Measurements from ENCODE around the gene CCDC33. TPM values are rescaled to one million over a fixed set of nuclear protein-coding genes. Genes with fewer than 3 reads are reported as not detected.
A peak's percentile ranks its signal among the peaks of the same experiment; 100 is the strongest.

CCDC33 gene
- total RNA-seq, 2 experiments from 2014 or later: 0.17 TPM; not detected in 1

DNA sequence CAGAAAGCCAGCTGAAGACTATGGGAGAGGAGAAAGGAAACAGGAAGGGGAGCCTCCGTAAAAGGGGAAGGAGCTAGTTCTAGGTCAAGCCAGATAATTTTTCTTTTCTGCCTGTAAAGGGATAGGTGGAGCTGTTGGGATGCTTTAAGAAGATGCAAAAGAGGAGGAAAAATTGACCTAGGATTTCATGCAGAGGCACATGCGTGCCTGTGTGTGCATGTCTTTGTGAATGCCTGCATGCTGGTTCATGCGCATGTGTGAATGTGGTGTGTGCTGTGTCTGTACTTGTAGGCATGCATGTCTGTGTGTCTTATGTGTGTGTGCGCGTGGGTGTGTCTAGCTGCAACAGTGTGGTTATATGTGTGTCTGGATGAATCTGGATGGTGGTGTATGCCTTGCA is 27.3 kb downstream of the CCDC33 start:
- DNase-seq: no peak
- H3K9me3 Mint-ChIP-seq: no peaks in the 10 kb centered on the region
- H3K27me3 Mint-ChIP-seq: peaks cover 9% of the 10 kb centered on the region
- no peak overlapping the region for H3K4me3 Mint-ChIP-seq
- no peak overlapping the region for H3K27ac Mint-ChIP-seq
- no peaks in the 10 kb centered on the region for H3K36me3 Mint-ChIP-seq
- POLR2A ChIA-PET: no interaction called here
- H3K4me1 Mint-ChIP-seq: no peaks in the 10 kb centered on the region
- ATAC-seq (ENCODE audit: low read depth): no peak

DNA sequence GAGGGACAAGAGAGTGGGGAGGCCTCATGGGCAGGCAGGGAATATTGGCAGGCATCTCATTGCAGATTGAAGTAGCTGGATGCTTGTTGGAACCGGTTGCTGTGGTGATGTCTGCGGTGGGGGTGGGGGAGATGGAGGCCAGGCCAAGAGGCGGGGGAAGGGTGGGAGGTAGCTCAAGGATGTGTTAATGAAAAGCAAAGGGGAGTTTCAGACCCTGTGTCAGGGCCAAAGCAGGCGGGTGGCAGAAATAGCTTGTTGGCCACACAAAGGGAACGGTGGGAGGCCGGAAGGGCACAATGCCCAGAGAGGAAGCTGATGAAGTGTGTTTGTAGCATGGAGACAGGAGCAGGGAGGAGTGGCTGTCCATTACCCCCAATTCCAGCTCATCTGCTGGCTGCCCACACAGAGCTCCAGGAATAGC is 28.0 kb downstream of the CCDC33 start:
- ATAC-seq (ENCODE audit: low read depth) (no peak), DNase-seq (no peak)
- POLR2A ChIA-PET: no interaction called here
- H3K4me3 Mint-ChIP-seq: no peak overlapping the region
- H3K36me3 Mint-ChIP-seq: no peaks in the 10 kb centered on the region
- no peaks in the 10 kb centered on the region for H3K9me3 Mint-ChIP-seq
- no peaks in the 10 kb centered on the region for H3K4me1 Mint-ChIP-seq
- H3K27ac Mint-ChIP-seq: no peak overlapping the region
- peaks cover 6% of the 10 kb centered on the region for H3K27me3 Mint-ChIP-seq

DNA sequence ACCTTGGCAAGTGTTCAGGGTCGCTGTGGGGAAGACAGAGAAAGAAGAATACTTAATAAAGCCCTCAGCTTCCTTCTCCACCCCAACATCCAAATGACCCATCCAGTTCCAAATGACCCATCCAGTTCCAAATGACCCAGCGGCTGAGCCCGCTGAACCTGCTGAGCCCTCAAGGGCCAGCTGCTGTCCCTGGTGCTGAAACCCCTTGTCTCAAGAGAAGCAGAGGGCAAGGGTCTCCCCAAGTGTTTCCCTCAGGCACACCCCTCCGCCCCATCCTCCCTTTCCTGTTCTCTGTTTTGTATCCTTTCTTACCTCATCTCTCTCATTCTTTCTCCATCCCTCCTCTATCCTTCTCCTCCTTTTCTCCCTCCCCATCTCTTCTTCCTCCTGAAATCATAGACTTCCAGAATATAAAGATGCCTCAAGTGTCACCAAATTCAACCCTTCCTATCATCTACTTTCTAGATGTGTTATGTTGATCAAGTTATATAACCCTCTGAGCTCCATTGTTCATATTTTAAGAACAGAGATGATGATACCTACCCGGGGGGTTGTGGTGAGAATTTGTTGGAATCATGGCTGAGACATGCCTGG is 29.0 kb downstream of the CCDC33 start:
- no peak for ATAC-seq (ENCODE audit: low read depth)
- POLR2A ChIA-PET: no interaction called here
- Mint-ChIP-seq H3K27ac (no peak overlapping the region), H3K4me1 (no peaks in the 10 kb centered on the region), H3K36me3 (no peaks in the 10 kb centered on the region), H3K4me3 (no peak overlapping the region), H3K9me3 (no peaks in the 10 kb centered on the region), H3K27me3 (peaks cover 7% of the 10 kb centered on the region)
- peak; percentile 40 for DNase-seq

DNA sequence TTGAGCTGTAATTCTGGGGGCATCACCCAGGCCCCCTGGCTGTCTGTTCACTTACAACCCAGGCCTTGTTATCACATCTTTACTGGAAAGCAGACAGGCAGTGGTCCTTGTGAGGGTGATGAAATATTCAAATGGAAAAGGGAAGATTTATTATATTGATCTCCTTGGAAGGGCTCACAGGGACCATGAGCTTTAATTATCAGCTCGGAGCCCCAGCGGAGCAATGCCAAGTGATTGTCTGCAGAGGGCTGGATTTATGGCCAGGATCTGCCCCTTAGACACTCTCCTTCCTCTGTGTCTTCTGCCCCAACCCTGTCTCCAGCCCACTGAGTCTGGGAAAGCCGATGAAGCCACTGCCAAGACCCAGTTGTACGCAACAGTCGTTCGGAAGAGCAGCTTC is 31.9 kb downstream of the CCDC33 start:
- Mint-ChIP-seq H3K4me3 (no peak overlapping the region), H3K36me3 (no peaks in the 10 kb centered on the region), H3K9me3 (no peaks in the 10 kb centered on the region), H3K27me3 (peaks cover 18% of the 10 kb centered on the region), H3K4me1 (peaks cover 2% of the 10 kb centered on the region), H3K27ac (no peak overlapping the region)
- DNase-seq (no peak), ATAC-seq (ENCODE audit: low read depth) (no peak)
- POLR2A ChIA-PET: interaction anchor here (0.6 to 1.0 kb wide), 2 partner anchors 37 to 1055 kb away, joined by 3 to 5 read pairs; no protein-coding TSS in a partner anchor

DNA sequence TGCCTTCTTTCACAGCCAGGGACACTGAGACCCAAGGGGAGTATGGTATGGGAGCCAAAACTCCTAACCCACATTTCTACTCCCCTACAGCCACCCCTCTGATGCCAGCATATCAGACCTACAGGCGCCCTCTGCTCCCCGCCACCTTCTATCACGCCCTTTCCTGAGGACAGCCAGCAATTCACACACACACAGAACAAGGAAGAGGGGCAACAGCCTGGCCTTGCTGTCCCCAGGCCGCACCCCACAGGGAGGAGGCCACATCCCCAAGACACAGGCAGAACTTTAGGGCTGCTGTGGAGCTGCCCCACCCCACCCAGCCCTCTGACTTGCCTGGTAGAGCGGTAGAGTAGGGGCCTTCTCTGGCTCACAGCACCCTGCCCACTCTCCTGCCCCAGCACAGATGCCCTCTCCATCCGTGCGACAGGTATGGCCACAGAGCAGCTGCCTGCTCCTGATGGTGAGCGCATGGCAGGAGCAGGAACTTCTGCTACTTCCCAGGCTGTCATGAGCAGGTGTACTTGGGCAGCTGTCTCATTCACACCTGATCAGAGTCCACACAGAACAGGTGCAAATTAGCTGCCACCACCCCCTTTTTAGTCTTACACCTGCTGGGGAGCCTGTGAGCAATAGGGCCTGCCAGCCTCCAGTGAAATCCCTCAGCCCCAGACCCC is 33.4 kb downstream of the CCDC33 start:
- no peak overlapping the region for H3K27ac Mint-ChIP-seq
- H3K4me3 Mint-ChIP-seq: no peak overlapping the region
- H3K36me3 Mint-ChIP-seq: no peaks in the 10 kb centered on the region
- POLR2A ChIA-PET: no interaction called here
- peaks cover 18% of the 10 kb centered on the region for H3K27me3 Mint-ChIP-seq
- no peak for ATAC-seq (ENCODE audit: low read depth)
- no peak for DNase-seq
- no peaks in the 10 kb centered on the region for H3K9me3 Mint-ChIP-seq
- peaks cover 2% of the 10 kb centered on the region for H3K4me1 Mint-ChIP-seq

DNA sequence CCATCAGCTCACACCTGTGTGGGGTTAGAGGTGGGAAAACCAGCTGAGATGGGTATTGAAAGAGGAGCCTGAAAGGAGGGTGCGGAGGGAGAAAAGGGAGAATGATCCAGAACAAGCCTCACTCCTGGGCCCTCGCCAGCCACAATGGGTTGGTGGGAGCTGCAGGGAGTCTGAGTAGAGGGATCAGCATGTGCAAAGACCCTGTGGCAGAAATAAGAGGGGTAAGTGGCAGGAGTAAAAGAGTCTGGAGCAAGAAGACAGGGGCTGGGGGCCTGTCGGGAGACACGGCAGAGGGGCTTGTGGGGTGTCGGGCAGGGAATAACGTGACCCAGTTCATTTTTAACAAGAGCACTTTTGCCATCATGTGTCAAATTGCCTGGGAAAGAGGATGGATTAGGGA is 34.0 kb downstream of the CCDC33 start:
- peaks cover 2% of the 10 kb centered on the region for H3K4me1 Mint-ChIP-seq
- ATAC-seq (ENCODE audit: low read depth) (no peak), DNase-seq (no peak)
- no peak overlapping the region for H3K27ac Mint-ChIP-seq
- no peaks in the 10 kb centered on the region for H3K36me3 Mint-ChIP-seq
- peaks cover 13% of the 10 kb centered on the region for H3K27me3 Mint-ChIP-seq
- no peaks in the 10 kb centered on the region for H3K9me3 Mint-ChIP-seq
- H3K4me3 Mint-ChIP-seq: no peak overlapping the region
- POLR2A ChIA-PET: no interaction called here

DNA sequence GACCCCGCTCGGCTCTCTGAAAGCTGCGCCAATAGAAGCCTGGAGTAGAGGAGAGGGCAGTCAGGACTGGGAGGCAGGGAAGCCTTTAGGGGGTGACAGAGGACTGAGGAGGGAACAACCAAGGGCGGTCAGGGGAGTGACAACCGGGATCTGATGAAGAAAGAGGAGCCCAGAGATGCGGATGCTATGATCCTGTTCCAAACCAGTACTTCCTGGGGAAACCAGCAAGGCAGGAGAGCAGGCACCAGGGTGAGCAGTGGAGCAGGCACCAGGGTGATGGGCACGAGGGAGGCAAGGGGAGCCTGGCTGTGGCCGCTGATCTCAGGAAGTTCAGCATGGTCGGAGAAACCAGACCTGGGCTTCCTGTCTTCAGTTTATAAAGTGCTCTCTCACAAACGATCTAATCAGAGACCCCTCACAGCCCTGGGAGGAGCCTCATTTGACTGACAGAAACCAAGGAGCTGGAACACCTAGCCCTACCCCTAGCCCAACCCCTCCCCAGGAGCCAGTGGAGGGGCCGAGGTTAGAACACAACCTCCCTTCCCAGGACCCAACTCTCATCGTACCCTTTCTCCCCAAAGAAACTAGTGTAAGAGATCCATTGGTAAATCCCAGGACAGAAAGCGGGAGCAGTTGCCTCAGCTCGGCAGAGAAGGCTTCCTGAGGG is 34.9 kb downstream of the CCDC33 start:
- no peak for ATAC-seq (ENCODE audit: low read depth)
- no peak for DNase-seq
- H3K9me3 Mint-ChIP-seq: no peaks in the 10 kb centered on the region
- peaks cover 12% of the 10 kb centered on the region for H3K27me3 Mint-ChIP-seq
- H3K4me3 Mint-ChIP-seq: no peak overlapping the region
- POLR2A ChIA-PET: interaction anchor here (1.0 kb wide), 1 partner anchor 21 kb away, joined by 3 read pairs; no protein-coding TSS in a partner anchor
- H3K36me3 Mint-ChIP-seq: no peaks in the 10 kb centered on the region
- peaks cover 2% of the 10 kb centered on the region for H3K4me1 Mint-ChIP-seq
- no peak overlapping the region for H3K27ac Mint-ChIP-seq

DNA sequence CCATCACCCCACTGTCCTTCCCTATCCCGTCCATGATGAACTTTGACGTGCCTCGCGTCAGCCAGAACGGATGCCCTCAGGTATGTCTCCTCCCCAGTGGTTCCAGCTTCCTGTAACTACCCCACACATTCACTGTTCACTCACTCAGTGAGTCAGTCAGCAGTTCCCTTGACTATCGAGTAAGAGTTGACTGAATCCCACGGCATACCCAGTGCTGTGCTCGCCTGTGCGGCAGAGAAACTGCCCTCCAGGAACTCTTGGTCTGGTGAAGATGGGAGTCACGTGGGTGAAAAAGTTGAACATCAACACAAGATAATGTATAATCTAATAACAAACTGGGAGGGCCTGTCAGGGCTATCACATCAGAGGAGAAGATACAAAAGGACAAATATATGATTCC is 36.7 kb downstream of the CCDC33 start:
- Mint-ChIP-seq H3K27me3 (peaks cover 12% of the 10 kb centered on the region), H3K9me3 (no peaks in the 10 kb centered on the region), H3K4me1 (peaks cover 2% of the 10 kb centered on the region), H3K36me3 (no peaks in the 10 kb centered on the region), H3K4me3 (no peak overlapping the region), H3K27ac (no peak overlapping the region)
- ATAC-seq (ENCODE audit: low read depth) (no peak), DNase-seq (no peak)
- POLR2A ChIA-PET: no interaction called here

DNA sequence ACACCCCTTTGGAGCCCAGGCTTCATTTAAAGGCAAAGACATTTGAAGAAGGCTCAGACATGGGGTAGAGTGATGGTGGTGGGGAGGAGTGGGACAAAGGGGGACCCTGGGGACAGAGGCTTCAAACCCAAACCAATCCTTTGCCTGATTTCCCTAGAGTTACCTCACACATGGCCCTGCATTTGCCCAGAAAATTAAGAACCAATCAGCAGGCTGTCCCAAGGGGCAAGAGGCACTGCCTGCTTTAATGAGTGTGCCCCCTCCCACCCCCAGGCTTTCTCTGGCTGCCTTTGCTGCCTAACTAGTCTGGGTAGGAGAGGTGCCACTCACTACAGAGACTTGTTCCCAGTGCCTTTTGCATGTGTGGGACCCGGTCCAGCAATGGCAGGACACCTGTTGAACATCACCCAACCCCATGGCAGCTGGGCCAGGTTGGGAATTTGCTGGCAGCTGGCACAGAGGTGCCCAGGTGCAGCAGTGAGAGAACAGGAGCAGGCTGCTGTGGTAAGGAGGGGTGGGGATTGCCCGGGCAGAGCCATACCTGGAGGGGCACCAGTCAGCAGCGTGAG is 38.4 kb downstream of the CCDC33 start:
- H3K27ac Mint-ChIP-seq: no peak overlapping the region
- no peaks in the 10 kb centered on the region for H3K9me3 Mint-ChIP-seq
- H3K4me3 Mint-ChIP-seq: no peak overlapping the region
- POLR2A ChIA-PET: no interaction called here
- no peak for ATAC-seq (ENCODE audit: low read depth)
- H3K4me1 Mint-ChIP-seq: peaks cover 2% of the 10 kb centered on the region
- no peaks in the 10 kb centered on the region for H3K36me3 Mint-ChIP-seq
- H3K27me3 Mint-ChIP-seq: peaks cover 15% of the 10 kb centered on the region
- DNase-seq: no peak

DNA sequence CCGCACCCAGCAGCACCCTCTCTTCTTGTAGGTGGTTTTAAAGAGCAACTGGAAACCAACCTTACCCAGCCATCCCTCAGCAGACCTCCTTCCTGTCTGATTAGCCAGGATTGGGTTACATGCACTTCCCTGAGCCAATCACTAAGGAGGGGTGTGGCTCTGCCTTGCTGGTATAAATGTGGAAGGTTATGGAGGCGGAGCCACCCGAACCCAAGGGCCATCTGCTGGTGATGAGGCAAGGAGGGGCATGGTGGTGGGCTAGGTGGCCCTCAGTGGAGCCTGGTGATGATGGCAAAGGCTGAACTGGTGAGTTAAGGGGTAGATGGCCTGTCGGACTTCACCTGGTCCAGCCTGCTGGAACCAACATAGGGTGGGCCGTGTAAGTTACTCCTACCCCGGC is 39.8 kb downstream of the CCDC33 start:
- no peak for DNase-seq
- POLR2A ChIA-PET: no interaction called here
- Mint-ChIP-seq H3K9me3 (no peaks in the 10 kb centered on the region), H3K27ac (no peak overlapping the region), H3K27me3 (peaks cover 10% of the 10 kb centered on the region), H3K4me1 (peaks cover 2% of the 10 kb centered on the region), H3K36me3 (no peaks in the 10 kb centered on the region), H3K4me3 (no peak overlapping the region)
- ATAC-seq (ENCODE audit: low read depth): no peak

DNA sequence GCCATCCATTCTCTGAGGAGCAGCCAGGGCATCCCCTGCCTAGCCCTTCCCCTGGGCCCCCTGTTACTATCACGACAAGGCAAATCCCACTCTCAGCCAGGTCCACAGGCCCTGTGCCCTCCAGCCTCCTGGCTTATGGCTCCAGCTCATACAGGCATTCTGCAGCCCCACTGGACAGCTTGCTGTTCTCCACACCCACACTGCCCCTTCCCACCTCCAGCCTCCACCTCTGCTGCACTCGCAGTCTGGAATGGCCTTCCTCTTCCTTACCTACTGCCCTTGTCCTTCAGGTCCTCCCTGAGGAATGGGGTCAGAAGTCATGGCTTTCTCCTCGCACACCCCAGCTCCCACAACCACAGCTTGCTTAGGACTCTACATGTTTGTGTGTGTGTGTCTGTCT is 40.4 kb downstream of the CCDC33 start:
- POLR2A ChIA-PET: no interaction called here
- Mint-ChIP-seq H3K4me3 (no peak overlapping the region), H3K27me3 (peaks cover 8% of the 10 kb centered on the region), H3K9me3 (no peaks in the 10 kb centered on the region), H3K36me3 (no peaks in the 10 kb centered on the region), H3K4me1 (no peaks in the 10 kb centered on the region), H3K27ac (no peak overlapping the region)
- ATAC-seq (ENCODE audit: low read depth) (no peak), DNase-seq (no peak)

DNA sequence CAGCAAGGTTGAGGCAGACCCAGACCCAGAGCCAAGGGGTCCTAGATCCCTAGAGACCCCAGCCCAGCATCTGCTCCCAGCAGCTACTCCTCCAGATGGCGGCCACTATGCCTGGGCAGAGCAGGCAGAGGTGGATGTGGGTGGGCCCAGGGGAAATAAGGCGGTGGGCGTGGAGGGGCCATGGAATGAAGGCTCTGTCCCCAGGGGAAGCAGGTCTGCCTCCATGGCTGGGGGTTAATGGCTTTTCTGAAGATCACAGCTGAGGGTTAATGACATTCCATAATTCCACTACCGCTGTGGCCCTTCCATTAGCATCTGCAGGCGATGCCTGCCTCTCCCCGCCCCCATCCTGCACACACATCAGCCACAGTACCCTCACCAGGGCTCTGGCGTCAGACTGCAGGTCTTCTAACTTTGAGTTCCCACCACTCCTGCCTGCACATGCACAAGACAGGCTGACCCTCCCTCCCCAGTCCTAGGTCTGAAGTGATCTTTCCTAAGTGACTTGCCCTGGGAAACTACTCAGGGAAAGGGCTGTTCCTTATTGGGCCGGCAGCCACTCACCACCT is 41.2 kb downstream of the CCDC33 start:
- no peaks in the 10 kb centered on the region for H3K9me3 Mint-ChIP-seq
- H3K4me3 Mint-ChIP-seq: no peak overlapping the region
- ATAC-seq (ENCODE audit: low read depth): no peak
- H3K4me1 Mint-ChIP-seq: no peaks in the 10 kb centered on the region
- POLR2A ChIA-PET: no interaction called here
- no peak for DNase-seq
- no peaks in the 10 kb centered on the region for H3K36me3 Mint-ChIP-seq
- peaks cover 11% of the 10 kb centered on the region for H3K27me3 Mint-ChIP-seq
- H3K27ac Mint-ChIP-seq: no peak overlapping the region

DNA sequence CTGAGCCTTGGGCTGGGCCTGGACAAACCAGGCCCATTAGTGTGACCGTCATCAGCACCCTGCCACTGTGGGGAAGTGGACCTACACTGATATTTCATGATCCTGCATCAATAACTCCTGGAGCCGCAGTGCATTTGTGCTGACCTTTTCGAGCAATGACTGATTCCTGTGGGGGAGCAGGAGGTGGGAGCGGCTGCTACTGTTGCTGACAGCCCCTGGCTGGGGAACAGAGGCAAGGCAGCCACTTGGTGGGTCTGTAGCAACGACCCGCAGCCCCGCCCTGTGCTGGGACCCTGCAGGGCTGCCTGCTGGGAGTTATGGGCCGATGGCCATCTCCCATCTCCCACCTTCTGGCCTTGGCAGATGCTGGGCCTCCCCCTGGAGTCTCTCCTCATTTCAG is 42.1 kb downstream of the CCDC33 start:
- Mint-ChIP-seq H3K36me3 (no peaks in the 10 kb centered on the region), H3K27me3 (peaks cover 11% of the 10 kb centered on the region), H3K27ac (no peak overlapping the region), H3K9me3 (no peaks in the 10 kb centered on the region), H3K4me1 (no peaks in the 10 kb centered on the region), H3K4me3 (no peak overlapping the region)
- POLR2A ChIA-PET: no interaction called here
- no peak for ATAC-seq (ENCODE audit: low read depth)
- no peak for DNase-seq
